GM21447 (cell line): ENCODE data around the gene DHX15.
A peak's percentile ranks its signal among the peaks of the same experiment; 100 is the strongest.

Experiments used
- ATAC-seq: cut with Tn5 transposase; IDR thresholded peaks from one replicate; pipeline ENCODE4 v1.9.1; 2021; ENCODE audit not compliant: unreplicated experiment

The DHX15 gene

GRCh38 chr4:24584211-24584850 is at the start of gene DHX15:
DHX15 (minus strand) TSS chr4:24584554; CDS start chr4:24584393, 161 bp downstream.
- peak; percentile 78 for ATAC-seq

DNA sequence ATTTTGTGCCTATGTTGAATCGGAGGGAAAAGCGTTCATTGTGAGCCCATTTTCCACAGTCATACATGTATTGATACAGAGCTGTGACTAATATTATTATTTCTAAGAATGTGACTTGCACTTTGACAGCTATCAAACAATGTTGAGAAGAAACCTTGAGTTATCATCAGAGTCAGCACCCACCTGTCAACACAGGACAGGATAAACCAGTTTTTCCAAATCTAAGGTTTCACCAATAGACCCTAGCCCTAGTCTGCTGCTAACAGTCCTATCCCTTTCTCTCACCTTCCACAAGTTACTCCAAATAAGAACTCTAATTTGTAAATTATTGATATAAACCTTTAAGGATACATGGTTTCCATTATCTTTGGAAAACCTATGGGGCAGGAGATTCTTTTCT is 47.7 kb upstream of the DHX15 start:
- no peak for ATAC-seq

DNA sequence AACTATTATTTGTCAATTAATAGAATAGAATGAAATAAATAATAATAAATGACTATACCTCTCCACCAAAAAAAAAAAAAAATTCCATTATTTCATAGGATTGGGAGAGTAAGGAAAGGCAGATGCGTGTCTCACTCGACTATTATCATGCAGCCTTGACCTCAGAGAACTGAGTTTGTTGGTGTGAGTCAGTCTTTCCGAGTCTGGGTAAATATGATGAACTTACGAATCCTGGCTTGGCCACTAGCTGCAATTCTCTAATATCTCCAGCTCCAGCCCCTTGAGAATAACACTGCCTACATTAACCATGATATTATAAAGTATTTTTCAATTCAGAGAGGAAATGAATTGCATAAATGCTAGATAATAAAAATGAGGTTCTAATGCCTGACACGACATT is 46.6 kb upstream of the DHX15 start:
- ATAC-seq: no peak

DNA sequence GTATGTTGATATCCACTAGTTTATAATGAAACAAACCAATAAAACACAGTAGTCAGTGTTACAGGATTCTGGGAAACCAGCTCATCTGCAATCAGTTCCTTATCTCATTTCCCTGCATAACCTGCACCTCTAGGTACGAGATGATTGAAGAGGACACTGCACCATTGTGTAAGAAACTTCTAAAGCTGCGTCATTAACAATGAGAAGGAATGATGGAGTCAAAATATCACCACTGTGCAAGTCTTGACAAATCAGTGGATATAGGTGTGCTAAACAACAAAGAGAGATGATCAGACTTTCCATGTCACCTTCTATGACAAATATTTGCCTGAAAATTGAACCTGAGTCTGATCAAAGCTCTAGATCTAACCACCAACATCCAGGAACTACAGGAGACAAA is 40.7 kb upstream of the DHX15 start:
- ATAC-seq: no peak

GRCh38 chr4:24624381-24624780 is 40.0 kb upstream of the DHX15 start:
- ATAC-seq: no peak

DNA sequence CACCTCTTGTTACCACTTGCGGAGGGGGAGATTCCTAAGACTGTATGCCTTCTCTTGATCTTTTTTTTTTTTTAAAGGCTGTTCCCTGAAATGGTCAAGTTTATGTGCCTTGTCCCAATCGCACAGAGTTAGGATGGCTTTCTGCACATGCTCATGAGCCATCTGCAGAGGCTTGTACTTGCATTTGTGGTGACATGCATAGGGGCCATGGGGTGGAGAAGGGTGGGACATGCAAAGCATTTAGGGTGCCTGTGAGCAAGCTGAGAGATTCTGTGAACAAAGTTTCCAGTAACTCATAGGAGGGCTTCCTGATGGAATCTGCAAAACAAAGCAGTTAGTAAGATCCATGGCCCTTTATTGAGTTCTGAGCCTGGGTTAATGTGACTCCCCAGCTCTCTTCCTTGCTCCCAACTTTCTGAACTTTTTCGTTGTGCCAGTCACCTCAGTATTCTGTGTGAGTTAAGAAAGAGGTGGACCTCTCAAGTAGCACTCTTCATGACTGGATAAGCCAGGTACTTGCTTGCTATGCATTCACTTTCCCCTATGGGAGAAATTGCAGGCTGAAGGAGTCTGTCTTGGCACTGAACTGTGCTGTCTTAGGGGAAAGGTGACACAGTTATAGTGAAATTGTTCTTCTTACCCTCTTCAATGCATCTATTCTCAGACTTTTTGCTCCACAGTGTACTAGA is 37.9 kb upstream of the DHX15 start:
- ATAC-seq: no peak

DNA sequence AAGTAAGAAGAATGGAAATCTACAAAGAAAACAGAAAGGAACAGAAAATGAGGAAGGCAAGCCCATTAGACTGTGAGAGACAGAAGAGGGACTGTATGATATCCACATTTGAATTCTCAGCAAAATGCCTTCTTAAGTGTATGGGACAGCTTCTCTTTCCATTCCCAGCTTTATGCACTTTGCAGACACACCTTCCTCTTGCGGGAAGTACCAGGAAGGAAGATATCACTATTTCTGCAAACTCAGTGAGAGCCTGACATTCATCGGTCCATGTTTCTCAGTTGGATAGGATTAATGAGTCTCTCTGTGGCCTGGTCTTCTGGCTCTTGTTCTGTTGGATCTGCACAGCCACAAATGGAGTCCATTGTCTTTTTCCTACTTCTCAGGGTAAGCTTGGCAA is 31.6 kb upstream of the DHX15 start:
- no peak for ATAC-seq

- no peak for ATAC-seq
Observed at GRCh38 chr4:24614881-24615280, 30.5 kb upstream of the DHX15 start.

DNA sequence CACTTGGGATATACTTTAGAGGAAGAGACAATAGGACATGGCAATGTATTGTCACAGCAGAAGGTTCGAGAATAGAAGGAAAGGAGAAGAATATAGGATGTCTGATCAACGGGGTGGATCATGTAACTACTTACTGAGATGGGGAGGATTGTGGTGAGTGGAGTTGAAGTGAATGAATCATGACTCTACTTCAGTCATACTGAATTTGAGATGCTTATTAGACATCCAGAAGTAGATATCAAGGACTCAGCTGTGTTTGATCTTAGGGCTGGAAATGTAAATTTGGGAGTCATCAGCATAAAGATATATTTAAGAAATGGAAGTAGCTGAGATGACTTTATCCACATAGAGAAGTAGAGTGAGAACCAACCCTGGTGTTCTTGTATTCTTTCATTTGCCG is 29.1 kb upstream of the DHX15 start:
- ATAC-seq: no peak

DNA sequence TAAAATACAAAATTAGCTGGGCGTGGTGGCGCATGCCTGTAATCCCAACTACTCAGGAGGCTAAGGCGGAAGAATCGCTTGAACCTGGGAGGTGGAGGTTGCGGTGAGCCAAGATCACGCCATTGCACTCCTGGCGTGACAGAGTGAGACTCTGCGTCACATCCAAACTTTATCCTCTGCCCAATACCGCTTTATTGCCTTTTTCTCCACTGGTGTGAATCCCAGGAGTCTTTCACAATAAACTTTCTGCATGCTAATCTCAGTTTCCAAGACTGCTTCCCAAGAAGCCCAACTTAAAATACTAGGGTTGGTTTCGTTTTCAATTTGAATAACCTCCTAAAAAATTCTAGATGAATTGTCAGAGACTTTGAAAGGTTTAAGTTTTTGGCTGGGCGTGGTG is 27.2 kb upstream of the DHX15 start:
- ATAC-seq: no peak

- ATAC-seq: no peak
Observed at GRCh38 chr4:24607334-24607733, 23.0 kb upstream of the DHX15 start.

GRCh38 chr4:24605216-24605615 is 20.9 kb upstream of the DHX15 start:
- no peak for ATAC-seq

DNA sequence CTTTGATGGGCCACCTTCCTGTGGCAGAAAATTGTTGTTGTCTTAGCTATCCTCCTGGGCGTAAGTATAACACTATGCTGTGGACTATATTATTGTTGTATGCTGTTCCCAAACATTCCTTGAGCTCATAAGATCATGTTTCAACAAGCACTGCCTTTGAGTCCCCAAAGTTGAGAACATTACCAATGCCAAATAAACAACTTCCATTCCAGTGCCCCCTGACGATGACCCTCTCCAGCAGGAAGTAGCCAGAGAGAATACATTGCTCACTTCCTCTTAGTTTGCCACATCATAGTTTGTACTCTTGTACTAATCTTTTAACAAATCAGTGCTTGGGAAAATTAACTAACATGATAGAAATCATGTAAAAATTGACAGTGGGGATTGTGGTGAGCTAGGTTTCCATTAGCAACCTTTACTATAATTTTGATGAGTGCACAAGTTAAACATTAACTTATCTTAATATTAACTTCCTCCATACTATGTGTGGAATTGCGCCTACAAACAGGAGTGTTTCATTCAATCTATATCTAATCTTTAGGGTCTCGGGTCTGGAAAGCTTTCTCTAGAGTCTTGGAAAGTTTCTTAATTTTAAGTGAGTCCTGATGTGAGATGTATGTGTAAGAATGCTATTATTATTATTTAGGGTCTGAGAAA is 20.3 kb upstream of the DHX15 start:
- no peak for ATAC-seq

- ATAC-seq: no peak
Observed at GRCh38 chr4:24603343-24603742, 19.0 kb upstream of the DHX15 start.

- no peak for ATAC-seq
Observed at GRCh38 chr4:24601121-24601520, 16.8 kb upstream of the DHX15 start.

DNA sequence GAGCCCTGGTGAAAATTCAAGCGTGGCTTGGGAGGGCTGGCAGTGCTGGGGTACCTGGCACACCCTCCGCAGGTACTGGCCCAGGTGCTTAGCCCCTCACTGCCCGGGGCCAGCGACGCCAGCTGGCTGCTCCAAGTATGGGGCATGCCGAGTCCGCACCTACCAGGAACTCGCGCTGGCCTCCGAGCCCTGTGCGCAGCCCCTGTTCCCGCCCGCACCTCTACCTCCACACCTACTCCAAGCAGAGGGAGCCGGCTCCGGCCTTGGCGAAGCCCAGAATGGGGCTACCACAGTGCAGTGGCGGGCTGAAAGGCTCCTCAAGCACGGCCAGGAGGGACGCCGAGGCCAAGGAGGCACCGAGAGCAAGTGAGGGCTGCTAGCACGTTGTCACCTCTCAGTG is 14.9 kb upstream of the DHX15 start:
- no peak for ATAC-seq

DNA sequence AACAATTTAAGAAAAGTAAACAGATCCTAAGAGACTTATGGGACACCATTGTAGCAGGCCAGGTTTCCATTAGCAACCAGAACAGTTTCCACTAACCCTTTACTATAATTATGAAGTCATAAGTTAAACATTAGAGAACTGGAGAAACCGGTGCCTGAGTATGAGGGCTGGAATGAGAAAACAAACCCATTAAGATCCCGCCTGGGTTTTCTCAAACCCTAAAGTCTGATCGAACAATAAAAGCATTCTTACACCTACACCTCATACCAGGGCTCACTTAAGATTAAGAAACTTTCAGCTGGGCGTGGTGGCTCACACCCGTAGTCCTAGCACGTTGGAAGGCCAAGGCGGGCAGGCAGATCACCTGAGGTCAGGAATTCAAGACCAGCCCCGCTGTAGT is 13.7 kb upstream of the DHX15 start:
- no peak for ATAC-seq

- ATAC-seq: no peak
Observed at GRCh38 chr4:24595659-24596058, 11.3 kb upstream of the DHX15 start.

- ATAC-seq: no peak
Observed at GRCh38 chr4:24594887-24595286, 10.5 kb upstream of the DHX15 start.

DNA sequence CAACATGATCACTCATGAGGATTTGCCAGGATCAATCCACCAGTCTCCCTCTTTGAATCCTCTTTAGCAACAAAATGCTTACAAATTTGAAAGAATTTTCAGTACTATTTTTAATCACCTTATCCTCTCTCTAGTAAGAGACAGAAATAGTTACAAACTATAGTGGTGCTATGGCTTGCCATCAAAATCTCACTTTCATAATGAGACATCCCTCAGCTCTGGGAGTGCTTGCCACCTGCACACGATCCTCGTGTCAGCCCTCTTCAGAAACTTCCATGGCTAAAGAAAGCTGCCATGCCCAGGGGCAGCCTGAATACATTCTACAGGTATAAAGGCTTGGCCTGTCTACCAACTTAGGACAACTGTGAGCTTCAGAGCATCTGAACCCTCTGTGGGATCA is 5.1 kb upstream of the DHX15 start:
- peak; percentile 63 for ATAC-seq

- ATAC-seq: no peak
Observed at GRCh38 chr4:24588216-24588954, 4.0 kb upstream of the DHX15 start.
